ENCODE data around the gene EVX2.

Gene EVX2

DNA sequence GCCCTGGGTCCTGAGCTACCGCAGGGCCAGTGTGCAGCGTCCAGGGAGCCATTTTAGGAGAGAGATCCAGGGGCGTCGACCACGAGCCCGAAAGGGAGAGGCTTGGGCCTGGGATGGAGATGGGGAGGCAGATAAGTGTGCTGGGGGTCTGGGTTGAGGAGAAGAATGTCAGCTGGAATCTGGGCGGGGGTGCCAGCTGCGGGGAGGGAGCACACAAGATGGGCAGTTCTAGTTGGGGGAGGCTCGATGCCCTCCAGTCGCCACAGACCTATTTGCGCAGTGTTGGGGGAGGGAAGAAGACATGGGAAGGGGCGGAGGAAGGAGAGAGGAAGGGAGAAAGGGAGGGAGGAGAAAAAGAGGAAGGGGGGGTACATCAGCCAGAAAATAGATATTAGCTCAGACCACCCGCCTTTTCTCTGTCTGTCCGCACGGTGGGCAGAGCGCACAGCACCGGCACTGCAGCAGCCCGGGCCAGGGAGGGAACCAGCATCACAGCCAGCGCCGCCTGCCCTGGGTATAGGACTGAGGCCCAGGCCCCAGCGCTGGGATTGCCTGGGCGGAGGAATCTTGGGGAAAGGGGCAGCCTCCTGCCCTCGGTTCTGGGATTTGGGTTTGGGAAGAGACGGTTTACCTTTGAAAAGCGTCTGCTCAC lies 21.4 kb upstream of the EVX2 start (continued):
- TF ChIP-seq ZNF148 (tag by site-specific recombination; IDR thresholded peaks at IDR 0.05; ENCODE audit: borderline replicate concordance) = no peak
- peak; percentile 89 for TF ChIP-seq ZBTB20 (tag by site-specific recombination; IDR thresholded peaks at IDR 0.05)
- peak; percentile 70 for TF ChIP-seq ZXDB (tag by site-specific recombination; IDR thresholded peaks at IDR 0.05)
- no peak for TF ChIP-seq ZNF302 (tag by site-specific recombination; IDR thresholded peaks at IDR 0.05; ENCODE audit: low read depth)
- no peak for TF ChIP-seq ZNF350 (tag by site-specific recombination; IDR thresholded peaks at IDR 0.05)
- 0 out of 2 replicates have a peak, but pooled peaks have one; percentile 24 for TF ChIP-seq OSR2 (tag by site-specific recombination; IDR thresholded peaks at IDR 0.05)
- no peak for TF ChIP-seq REST (tag by site-specific recombination; IDR thresholded peaks at IDR 0.05)
- peak; percentile 58; the same call in 1 of the 2 replicates for TF ChIP-seq KLF16 (tag by site-specific recombination; IDR thresholded peaks at IDR 0.05)
- no peak for TF ChIP-seq ELK4 (IDR thresholded peaks at IDR 0.05; ENCODE audit: borderline replicate concordance, low read depth, low read length)
- no peak for TF ChIP-seq MEIS1 (CRISPR knock-in tag; IDR thresholded peaks at IDR 0.05; ENCODE audit: borderline replicate concordance)
- TF ChIP-seq ZNF510 (tag by site-specific recombination; IDR thresholded peaks at IDR 0.05; ENCODE audit: insufficient replicate concordance) = no peak
- TF ChIP-seq ZNF138 (tag by site-specific recombination; IDR thresholded peaks at IDR 0.05; ENCODE audit: borderline replicate concordance) = no peak
- TF ChIP-seq ZNF2 (tag by site-specific recombination; IDR thresholded peaks at IDR 0.05) = peak; percentile 18; the same call in 1 of the 2 replicates
- no peak for TF ChIP-seq SETDB1 (IDR thresholded peaks at IDR 0.05; ENCODE audit: insufficient read length, low read length)
- no peak for TF ChIP-seq ZFP37 (tag by site-specific recombination; IDR thresholded peaks at IDR 0.05)
- TF ChIP-seq ZNF140 (tag by site-specific recombination; IDR thresholded peaks at IDR 0.05) = no peak
- no peak for TF ChIP-seq ZNF404 (tag by site-specific recombination; IDR thresholded peaks at IDR 0.05)
- TF ChIP-seq ZNF169 (tag by site-specific recombination; IDR thresholded peaks at IDR 0.05) = no peak
- TF ChIP-seq, protein P1, sequence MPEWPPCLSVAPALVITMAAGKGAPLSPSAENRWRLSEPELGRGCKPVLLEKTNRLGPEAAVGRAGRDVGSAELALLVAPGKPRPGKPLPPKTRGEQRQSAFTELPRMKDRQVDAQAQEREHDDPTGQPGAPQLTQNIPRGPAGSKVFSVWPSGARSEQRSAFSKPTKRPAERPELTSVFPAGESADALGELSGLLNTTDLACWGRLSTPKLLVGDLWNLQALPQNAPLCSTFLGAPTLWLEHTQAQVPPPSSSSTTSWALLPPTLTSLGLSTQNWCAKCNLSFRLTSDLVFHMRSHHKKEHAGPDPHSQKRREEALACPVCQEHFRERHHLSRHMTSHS (tag by site-specific recombination; IDR thresholded peaks at IDR 0.05) = no peak
- peak; percentile 67; the same call in 1 of the 2 replicates for TF ChIP-seq ZEB2 (tag by site-specific recombination; IDR thresholded peaks at IDR 0.05)
- TF ChIP-seq TRIM28 (IDR thresholded peaks at IDR 0.05; ENCODE audit: borderline replicate concordance, low read length) = peak; percentile 56; the same call in 1 of the 2 replicates
- TF ChIP-seq, protein P2, sequence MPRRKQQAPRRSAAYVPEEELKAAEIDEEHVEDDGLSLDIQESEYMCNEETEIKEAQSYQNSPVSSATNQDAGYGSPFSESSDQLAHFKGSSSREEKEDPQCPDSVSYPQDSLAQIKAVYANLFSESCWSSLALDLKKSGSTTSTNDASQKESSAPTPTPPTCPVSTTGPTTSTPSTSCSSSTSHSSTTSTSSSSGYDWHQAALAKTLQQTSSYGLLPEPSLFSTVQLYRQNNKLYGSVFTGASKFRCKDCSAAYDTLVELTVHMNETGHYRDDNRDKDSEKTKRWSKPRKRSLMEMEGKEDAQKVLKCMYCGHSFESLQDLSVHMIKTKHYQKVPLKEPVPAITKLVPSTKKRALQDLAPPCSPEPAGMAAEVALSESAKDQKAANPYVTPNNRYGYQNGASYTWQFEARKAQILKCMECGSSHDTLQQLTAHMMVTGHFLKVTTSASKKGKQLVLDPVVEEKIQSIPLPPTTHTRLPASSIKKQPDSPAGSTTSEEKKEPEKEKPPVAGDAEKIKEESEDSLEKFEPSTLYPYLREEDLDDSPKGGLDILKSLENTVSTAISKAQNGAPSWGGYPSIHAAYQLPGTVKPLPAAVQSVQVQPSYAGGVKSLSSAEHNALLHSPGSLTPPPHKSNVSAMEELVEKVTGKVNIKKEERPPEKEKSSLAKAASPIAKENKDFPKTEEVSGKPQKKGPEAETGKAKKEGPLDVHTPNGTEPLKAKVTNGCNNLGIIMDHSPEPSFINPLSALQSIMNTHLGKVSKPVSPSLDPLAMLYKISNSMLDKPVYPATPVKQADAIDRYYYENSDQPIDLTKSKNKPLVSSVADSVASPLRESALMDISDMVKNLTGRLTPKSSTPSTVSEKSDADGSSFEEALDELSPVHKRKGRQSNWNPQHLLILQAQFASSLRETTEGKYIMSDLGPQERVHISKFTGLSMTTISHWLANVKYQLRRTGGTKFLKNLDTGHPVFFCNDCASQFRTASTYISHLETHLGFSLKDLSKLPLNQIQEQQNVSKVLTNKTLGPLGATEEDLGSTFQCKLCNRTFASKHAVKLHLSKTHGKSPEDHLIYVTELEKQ (tag by site-specific recombination; IDR thresholded peaks at IDR 0.05; ENCODE audit: borderline replicate concordance) = no peak; the same call in 1 of the 2 replicates
- TF ChIP-seq KLF17 (tag by site-specific recombination; IDR thresholded peaks at IDR 0.05) = peak; percentile 68; the same call in 1 of the 2 replicates
- TF ChIP-seq ZNF549 (tag by site-specific recombination; IDR thresholded peaks at IDR 0.05) = no peak
- TF ChIP-seq ZNF830 (tag by site-specific recombination; IDR thresholded peaks at IDR 0.05; ENCODE audit: low read depth) = no peak
- TF ChIP-seq ZNF660 (tag by site-specific recombination; IDR thresholded peaks at IDR 0.05) = 0 out of 2 replicates have a peak, but pooled peaks have one; percentile 35
- no peak for TF ChIP-seq ZNF174 (tag by site-specific recombination; IDR thresholded peaks at IDR 0.05)
- no peak for TF ChIP-seq ZNF677 (tag by site-specific recombination; IDR thresholded peaks at IDR 0.05)
